LHCN-M2 (cell line): ENCODE data around the gene TREML2. TPM values are rescaled to one million over a fixed set of nuclear protein-coding genes. Genes with fewer than 3 reads are reported as not detected.

Source experiments
- DNase-seq: peaks from one replicate; pipeline ENCODE4 v3.0.0-alpha.2; 2012; ENCODE audit warnings: low read depth
- total RNA-seq: library from RNA; depleted of rRNA; stranded (reverse); fragments of >200 nt; gene quantifications from 2 replicates; pipeline ENCODE4 v1.2.3, GENCODE V29; 2014

TREML2 gene
- total RNA-seq, 1 experiment from 2014 or later, result not detected

- DNase-seq, result no peak
Observed at GRCh38 chr6:41177287-41177686, 23.7 kb downstream of the TREML2 start.

GRCh38 chr6:41176189-41176588, 24.8 kb downstream of the TREML2 start:
- no peak for DNase-seq

DNA sequence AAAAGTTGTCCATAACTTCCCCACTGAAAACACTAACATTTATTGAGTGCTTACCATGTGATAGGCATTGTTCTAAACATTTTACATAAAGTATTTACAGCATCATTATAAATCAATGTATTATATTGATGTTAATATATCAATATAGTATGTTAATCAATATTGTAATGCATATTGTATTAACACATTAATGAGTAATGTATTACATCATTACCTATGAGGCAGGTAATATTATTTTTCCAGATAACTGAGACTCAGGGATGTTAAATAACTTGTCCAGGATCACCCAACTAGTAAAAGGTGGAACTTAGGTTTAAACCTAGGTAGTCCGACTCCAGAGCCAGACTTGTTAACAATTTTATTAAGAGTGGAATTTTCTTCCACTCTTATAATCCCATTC, 25.9 kb downstream of the TREML2 start:
- DNase-seq, result no peak

DNA sequence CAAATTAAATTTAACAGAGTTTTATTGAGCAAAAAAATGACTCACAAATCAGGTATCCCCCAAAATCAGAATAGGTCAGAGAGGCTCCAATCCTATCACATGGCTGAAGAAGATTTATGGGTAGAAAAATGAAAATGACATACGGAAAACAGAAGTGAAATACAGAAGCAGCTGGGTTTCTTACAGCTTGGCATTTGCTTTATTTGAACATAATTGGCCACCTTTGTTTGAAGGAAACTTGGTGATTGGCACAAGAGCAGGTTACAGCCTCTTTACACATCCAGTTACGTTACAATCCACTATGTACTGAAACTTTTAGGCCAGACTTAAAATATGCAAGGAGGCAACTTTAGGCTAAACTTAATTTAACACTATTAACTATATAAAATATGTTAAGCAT, 26.3 kb downstream of the TREML2 start:
- no peak for DNase-seq

DNA sequence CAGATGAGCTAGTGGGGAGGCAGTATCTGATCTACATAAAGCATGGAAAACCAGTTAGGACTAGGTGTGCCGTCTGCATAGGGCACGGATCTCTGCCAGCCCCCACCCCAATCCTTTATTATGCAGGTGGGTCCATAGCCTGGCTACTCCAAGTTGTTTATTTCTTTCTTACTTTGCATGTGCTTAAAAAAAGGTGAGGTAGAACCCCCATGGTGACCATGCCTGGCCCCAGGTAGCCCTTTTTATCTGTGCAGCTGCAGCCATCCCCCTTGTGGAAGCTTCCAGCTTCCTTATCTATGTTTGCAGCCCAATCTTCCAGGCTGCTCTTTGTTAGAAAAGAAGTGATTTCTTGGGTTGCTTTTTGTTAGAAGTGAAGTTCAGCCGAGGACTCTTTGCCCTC, 29.0 kb downstream of the TREML2 start:
- no peak for DNase-seq

DNA sequence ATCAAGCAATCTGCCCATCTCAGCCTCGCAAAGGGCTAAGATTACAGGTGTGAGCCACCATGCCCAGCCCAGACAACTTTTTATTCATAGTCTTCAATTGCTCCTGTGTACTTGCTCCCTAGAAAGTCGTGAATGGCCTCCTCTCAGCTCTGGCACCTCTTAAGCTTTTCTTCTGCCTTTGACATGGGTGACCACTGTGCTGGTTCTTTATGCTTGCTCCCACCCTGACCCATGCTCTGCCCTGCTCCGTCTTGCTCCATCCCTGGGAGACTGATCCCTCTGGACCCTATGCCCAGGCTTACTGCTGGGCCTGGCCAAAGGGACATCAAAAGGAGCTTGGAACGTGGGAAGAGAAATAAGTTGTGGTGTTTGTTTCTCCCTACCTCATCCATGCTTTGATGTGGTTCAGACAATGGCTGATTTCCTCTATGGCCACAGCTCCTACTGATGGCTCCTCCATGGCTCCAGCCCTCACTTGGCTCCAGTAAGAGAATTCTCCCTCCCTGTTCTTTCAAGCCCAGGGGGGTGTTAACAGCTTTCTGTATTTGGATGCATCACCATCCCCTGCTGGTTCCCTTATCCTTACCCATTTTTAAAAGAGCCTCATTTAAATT, 30.3 kb downstream of the TREML2 start:
- DNase-seq, result no peak

- peak; percentile 20 for DNase-seq
Observed at GRCh38 chr6:41167173-41167963, 33.6 kb downstream of the TREML2 start.

- DNase-seq, result no peak
Observed at GRCh38 chr6:41164551-41165120, 36.3 kb downstream of the TREML2 start.

DNA sequence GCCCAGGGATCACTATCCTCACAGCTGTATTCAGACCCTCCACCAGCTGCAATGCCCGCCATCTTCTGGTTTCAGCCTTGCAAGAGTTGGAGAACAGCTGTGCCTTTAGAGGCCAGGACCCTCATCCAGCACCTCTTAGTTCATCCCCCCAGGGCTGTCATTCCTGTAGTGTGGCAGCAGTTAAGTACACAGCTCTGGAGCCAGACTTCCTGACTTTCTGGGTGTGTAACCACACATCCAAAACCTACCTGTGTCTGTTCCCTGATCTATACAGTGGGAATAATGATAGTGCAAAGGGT, 37.6 kb downstream of the TREML2 start:
- no peak for DNase-seq

GRCh38 chr6:41162687-41163418, 38.1 kb downstream of the TREML2 start, which contains the start of gene TREM2:
TREM2 (minus strand) TSS chr6:41163116; CDS start chr6:41163082, 34 bp downstream.
- no peak for DNase-seq

DNA sequence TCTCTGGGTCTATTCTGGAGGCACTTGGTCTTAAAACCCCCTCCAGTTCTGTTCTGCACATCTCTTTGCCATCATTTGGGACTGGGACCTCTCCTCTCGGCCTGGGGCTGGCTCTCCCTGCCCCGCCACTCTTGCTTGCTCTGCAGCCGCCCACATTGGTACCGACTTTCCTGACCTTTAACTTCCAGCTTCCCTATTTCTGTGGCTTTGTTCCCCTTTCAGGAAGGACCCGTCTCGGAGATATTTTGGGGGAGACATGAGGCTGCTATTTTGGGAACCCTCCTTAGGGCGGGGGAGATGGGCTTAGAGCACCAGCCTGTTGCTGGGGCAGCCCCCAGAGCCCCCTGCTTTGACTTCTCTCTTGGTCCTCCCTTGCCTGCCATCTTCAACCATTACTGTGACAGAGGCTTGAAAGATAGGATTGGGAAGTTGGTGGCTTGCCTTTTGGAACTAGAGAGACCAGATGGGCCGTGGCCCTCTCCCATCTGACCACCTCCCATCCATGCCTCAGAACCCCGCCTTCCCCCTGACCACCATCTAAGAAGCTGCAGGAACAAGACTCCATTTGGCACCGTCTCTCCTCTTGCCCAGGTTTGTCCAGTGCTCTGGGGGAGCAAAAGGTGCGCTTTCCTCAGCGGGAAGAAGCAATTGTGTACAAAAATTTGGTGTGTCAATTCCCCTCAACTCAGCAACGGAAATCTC, 38.9 kb downstream of the TREML2 start:
- DNase-seq, result no peak

- DNase-seq, result no peak
Observed at GRCh38 chr6:41161380-41161779, 39.6 kb downstream of the TREML2 start.

DNA sequence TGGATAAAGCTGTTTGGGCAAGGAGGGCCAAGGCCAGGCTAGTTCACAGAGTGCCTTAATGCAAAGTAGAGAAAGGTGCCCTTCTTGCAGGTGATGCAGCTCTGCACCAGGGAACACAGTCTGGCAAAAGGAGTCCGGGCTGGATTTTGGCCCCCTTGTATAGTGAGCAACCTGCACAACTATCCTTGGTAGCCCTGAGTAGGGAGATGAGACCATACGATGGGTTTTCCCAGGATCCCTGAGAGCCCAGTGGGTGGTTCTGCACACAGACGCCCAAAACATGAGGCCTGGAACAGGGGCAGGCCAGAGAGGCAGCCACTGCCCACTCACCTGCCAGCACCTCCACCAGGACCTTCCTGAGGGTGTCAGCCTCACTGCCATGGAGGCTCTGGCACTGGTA, 40.0 kb downstream of the TREML2 start:
- no peak for DNase-seq

DNA sequence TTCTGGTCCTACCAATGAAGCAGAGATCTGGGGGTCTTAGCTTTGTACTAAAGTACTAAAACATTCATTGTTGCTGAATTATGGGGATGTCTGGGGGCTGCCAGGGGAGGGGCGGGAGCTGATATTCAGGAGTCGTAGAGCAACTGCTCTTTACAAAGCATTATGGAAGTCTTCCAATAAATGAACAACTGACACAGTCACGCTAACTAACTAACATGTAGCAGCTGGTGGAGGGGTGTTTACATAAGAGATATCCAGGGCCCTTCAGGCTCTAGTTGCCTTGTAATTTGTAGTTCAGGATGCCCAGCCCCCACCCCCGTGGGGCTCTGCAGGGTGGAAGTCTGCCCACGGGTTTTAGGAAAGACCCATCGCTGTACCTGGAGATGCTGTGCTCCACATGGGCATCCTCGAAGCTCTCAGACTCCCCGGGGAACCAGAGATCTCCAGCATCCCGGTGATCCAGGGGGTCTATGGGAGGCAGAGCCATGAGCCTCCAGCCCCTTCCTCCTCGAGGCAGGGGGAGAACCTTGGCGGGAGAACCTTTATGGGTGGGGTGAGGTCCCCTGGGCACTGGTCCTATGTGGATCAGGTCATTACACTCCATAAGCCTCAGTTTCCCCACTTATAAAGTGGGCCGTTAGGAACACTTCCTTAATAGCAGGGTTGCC, 41.4 kb downstream of the TREML2 start:
- peak; percentile 34 for DNase-seq

DNA sequence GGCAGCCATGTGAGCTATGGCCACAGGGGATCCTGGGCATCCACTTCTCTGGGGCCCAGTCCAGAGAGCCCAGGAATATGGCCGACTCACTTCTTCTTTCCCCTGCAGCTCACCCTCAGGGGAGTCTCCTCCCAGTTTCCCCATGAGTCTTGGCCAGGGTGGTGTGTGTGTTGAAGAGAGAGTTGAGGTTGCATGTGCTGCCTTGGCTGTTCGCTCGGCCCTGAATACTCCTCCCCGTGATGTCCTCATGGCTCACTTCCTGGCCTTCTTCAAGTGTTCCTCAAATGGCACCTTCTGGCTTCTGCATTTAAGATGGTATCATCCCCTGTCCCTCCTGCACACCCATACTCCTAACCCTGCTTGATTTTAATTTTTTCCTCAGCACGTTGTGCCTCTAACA, 43.6 kb downstream of the TREML2 start:
- no peak for DNase-seq

DNA sequence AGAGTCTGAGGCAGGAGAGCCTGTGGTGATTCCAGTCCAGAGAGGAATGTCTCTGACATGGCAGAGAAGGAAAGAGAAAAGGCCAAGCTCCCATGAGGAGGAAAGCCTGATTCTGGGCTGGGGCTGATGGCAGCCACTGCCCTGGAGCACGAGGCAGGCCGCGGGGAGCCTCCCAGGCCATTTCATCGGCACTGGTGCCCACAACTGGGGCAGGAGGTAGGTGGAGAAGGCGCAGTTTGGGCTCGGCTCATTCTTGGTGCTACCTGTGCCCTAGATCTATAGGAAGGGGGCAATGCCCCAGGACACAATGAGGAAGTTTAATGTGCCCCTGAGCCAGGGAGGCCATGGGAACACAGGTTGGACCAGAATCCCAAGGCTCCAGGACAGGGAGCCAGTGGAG, 44.2 kb downstream of the TREML2 start:
- no peak for DNase-seq

DNA sequence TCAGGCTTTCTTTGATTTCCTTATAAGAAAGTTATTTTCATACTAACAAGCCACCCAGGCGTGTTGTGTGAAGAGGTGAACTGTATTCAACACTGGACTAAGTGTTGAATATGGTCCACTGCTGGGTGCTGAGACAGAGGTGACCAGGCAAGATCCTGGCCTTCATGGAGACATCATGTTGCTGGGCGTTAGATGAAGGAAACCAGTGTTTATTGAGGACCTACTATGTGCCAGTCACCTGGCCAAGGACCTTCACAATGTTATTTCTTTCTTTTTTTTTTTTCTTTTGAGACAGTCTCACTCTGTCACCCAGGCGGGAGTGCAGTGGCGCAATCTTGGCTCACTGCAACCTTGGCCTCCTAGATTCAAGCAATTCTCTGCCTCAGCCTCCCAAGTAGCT, 44.9 kb downstream of the TREML2 start:
- DNase-seq, result no peak

DNA sequence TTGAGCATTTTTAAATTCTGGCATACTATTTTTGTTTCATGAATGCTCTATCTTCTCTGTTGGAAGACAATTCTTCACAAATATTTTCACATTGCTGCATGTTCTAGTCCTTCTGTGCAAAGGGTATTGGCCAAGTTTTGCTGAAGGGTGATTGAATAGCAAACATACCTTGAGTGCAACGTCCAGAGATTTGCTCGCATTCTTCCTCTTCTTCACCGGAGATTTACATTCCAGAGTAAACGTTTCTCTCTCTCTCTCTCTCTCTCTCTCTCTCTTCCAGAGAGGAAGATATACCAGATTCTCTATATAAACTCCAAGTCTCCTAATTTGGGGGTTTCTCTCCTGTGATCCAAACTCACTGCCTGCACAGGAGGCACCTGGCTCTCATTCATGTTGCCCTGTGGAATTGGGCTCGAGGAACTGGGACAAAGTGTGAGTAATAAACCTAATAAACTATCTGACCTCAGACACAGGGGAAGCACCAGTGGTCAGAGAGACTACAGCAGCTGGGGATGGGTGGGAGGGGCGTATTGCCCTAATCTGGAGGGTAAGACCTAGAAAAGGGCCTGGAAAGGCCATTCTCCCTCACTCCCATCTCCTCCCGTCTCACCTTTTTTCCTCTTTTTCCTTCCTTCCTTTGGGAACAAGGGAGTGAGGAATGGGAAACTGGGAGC, 45.7 kb downstream of the TREML2 start:
- peak; percentile 52 for DNase-seq

- no peak for DNase-seq
Observed at GRCh38 chr6:41153992-41154625, 46.8 kb downstream of the TREML2 start, which contains the start of gene TREML1. TREML1 (minus strand) TSS chr6:41154347; CDS start chr6:41154288, 59 bp downstream.

DNA sequence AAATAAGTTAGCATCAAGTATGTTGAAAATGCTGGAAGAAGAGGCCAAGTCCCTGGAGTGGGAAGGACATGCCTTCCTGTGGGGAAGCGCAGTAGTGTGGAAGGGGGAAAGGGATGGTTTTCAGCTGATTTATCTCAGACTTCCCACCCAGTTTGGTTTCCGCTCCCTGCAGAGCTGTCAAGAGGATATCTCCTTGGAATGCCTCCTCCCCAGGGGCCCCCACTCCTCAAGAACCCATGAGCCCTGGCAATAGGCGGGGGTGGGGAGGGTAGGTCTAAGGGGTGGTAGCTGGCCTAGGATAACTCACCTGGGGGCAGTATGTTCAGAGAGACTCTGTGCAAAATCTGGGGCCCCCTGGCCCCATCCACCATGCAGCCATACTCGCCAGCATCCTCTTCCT, 47.5 kb downstream of the TREML2 start:
- no peak for DNase-seq
